Effector CD4-positive, alpha-beta T cell (primary cell): ENCODE data around the gene TPM3.
A peak's percentile ranks its signal among the peaks of the same experiment; 100 is the strongest.
"Not testable (repeated sequence)": the region's sequence is repeated elsewhere in the genome, so short reads cannot be mapped to it uniquely, and the experiment has no call there.

Experiments
- DNase-seq: peaks from one replicate; pipeline ENCODE4 v3.0.0-alpha.2; 2020

The TPM3 gene

GRCh38 chr1:154159554-154159953 is 32.3 kb downstream of the TPM3 start:
- no peak for DNase-seq

GRCh38 chr1:154158307-154159125 is 33.4 kb downstream of the TPM3 start:
- no peak for DNase-seq

- peak; percentile 63 for DNase-seq
These were observed 34.2 kb downstream of the TPM3 start for GRCh38 chr1:154157520-154158306.

GRCh38 chr1:154155251-154155650 is 36.6 kb downstream of the TPM3 start:
- DNase-seq: no peak

GRCh38 chr1:154154534-154155191 is 37.2 kb downstream of the TPM3 start, which contains the start of gene NUP210L:
Gene NUP210L, minus strand, starts transcription at chr1:154155073.
- DNase-seq: no peak

GRCh38 chr1:154154053-154154452 is 37.8 kb downstream of the TPM3 start:
- no peak for DNase-seq

GRCh38 chr1:154151311-154151710 is 40.6 kb downstream of the TPM3 start:
- no peak for DNase-seq

- no peak for DNase-seq
These were observed 43.1 kb downstream of the TPM3 start for GRCh38 chr1:154148807-154149206.

GRCh38 chr1:154147505-154147904 is 44.4 kb downstream of the TPM3 start:
- not testable (repeated sequence) for DNase-seq

GRCh38 chr1:154145986-154146385 is 45.9 kb downstream of the TPM3 start:
- no peak for DNase-seq

- DNase-seq: no peak
These were observed 49.5 kb downstream of the TPM3 start for GRCh38 chr1:154142358-154142757.

- no peak for DNase-seq
These were observed 50.7 kb downstream of the TPM3 start for GRCh38 chr1:154141240-154141639.

- no peak for DNase-seq
These were observed 54.0 kb downstream of the TPM3 start for GRCh38 chr1:154137888-154138287.

- no peak for DNase-seq
These were observed 58.6 kb downstream of the TPM3 start for GRCh38 chr1:154133256-154133655.

- DNase-seq: no peak
These were observed 62.4 kb downstream of the TPM3 start for GRCh38 chr1:154129391-154129970.

GRCh38 chr1:154123205-154123604 is 68.7 kb downstream of the TPM3 start:
- DNase-seq: not testable (repeated sequence)

GRCh38 chr1:154117642-154118041 is 74.3 kb downstream of the TPM3 start:
- DNase-seq: no peak

GRCh38 chr1:154115180-154115579 is 76.7 kb downstream of the TPM3 start:
- DNase-seq: no peak
